ENCODE results near the gene SLFN13.
"Not testable (repeated sequence)": the region's sequence is repeated elsewhere in the genome, so short reads cannot be mapped to it uniquely, and the experiment has no call there.

SLFN13 gene

GRCh38 chr17:35486920-35487732 is 38.6 kb upstream of the SLFN13 start:
- no peak overlapping the region for H3K27ac ChIP-seq
- TF ChIP-seq CTCF (IDR thresholded peaks at IDR 0.05), result no peak
- TF ChIP-seq ZFX (IDR thresholded peaks at IDR 0.05; ENCODE audit: borderline replicate concordance), result no peak

- TF ChIP-seq CTCF (IDR thresholded peaks at IDR 0.05) (no peak), ZFX (IDR thresholded peaks at IDR 0.05; ENCODE audit: borderline replicate concordance) (no peak)
- no peak overlapping the region for H3K27ac ChIP-seq
Observed at GRCh38 chr17:35479271-35479670, 30.7 kb upstream of the SLFN13 start.

- TF ChIP-seq ZFX (IDR thresholded peaks at IDR 0.05; ENCODE audit: borderline replicate concordance) (no peak), CTCF (IDR thresholded peaks at IDR 0.05) (no peak)
- H3K27ac ChIP-seq, result no peak overlapping the region
Observed at GRCh38 chr17:35477248-35477647, 28.7 kb upstream of the SLFN13 start.

- no peak overlapping the region for H3K27ac ChIP-seq
- TF ChIP-seq ZFX (IDR thresholded peaks at IDR 0.05; ENCODE audit: borderline replicate concordance) (no peak), CTCF (IDR thresholded peaks at IDR 0.05) (no peak)
Observed at GRCh38 chr17:35476283-35476820, 27.8 kb upstream of the SLFN13 start.

- TF ChIP-seq ZFX (IDR thresholded peaks at IDR 0.05; ENCODE audit: borderline replicate concordance) (no peak), CTCF (IDR thresholded peaks at IDR 0.05) (no peak)
- no peak overlapping the region for H3K27ac ChIP-seq
Observed at GRCh38 chr17:35468475-35468874, 19.9 kb upstream of the SLFN13 start.

GRCh38 chr17:35467824-35468223 is 19.3 kb upstream of the SLFN13 start:
- no peak for TF ChIP-seq ZFX (IDR thresholded peaks at IDR 0.05; ENCODE audit: borderline replicate concordance)
- no peak overlapping the region for H3K27ac ChIP-seq

GRCh38 chr17:35460354-35460851 is 11.8 kb upstream of the SLFN13 start:
- no peak overlapping the region for H3K27ac ChIP-seq
- TF ChIP-seq ZFX (IDR thresholded peaks at IDR 0.05; ENCODE audit: borderline replicate concordance) (no peak), CTCF (IDR thresholded peaks at IDR 0.05) (0 out of 2 replicates have a peak, but pooled peaks have one; percentile 14)

GRCh38 chr17:35454035-35454434 is 5.5 kb upstream of the SLFN13 start:
- H3K27ac ChIP-seq, result not testable (repeated sequence)

All from 22Rv1 (cell line).